Measurements from ENCODE around the gene HOXC6.

Gene HOXC6

GRCh38 chr12:54033980-54034784 lies 5.9 kb downstream of the HOXC6 start:
- no peak for DNase-seq (ENCODE audit: low read depth)
- TF ChIP-seq, protein P1, sequence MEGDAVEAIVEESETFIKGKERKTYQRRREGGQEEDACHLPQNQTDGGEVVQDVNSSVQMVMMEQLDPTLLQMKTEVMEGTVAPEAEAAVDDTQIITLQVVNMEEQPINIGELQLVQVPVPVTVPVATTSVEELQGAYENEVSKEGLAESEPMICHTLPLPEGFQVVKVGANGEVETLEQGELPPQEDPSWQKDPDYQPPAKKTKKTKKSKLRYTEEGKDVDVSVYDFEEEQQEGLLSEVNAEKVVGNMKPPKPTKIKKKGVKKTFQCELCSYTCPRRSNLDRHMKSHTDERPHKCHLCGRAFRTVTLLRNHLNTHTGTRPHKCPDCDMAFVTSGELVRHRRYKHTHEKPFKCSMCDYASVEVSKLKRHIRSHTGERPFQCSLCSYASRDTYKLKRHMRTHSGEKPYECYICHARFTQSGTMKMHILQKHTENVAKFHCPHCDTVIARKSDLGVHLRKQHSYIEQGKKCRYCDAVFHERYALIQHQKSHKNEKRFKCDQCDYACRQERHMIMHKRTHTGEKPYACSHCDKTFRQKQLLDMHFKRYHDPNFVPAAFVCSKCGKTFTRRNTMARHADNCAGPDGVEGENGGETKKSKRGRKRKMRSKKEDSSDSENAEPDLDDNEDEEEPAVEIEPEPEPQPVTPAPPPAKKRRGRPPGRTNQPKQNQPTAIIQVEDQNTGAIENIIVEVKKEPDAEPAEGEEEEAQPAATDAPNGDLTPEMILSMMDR (conservative IDR thresholded peaks at IDR 0.05; ENCODE audit: low read depth, low read length), result no peak
- no peak overlapping the region for H3K4me3 ChIP-seq (ENCODE audit: low read depth, low read length)

DNA sequence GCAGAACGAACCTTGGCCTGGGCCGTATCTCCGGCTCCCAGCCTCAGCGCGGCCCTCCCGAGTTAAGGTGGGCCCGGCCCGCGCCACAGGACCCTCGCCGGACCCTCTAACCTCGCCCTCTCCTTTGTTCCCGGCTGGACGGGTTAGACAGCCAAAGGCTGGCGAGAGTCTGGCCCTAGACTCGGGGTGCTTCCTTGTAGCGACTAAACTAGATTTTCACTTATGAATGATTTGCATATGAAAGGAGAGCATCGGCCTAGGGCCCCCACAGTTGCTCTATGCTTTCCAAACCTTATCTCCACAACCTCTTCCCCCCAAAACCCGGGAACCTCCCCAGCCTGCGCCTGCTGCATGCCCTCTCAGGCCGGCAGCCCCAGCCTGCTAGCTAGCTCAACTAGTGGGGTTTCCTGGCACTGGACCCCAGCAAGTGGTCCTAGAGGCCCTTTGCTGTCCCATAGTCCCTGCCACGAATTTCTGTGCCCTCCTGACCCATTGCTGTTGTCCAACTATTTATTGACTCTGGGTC lies 6.6 kb downstream of the HOXC6 start:
- TF ChIP-seq, protein P1 (conservative IDR thresholded peaks at IDR 0.05; ENCODE audit: low read depth, low read length), result no peak
- H3K4me3 ChIP-seq (ENCODE audit: low read depth, low read length), result no peak overlapping the region
- no peak for DNase-seq (ENCODE audit: low read depth)

- DNase-seq (ENCODE audit: low read depth), result no peak
- no peak overlapping the region for H3K4me3 ChIP-seq (ENCODE audit: low read depth, low read length)
- TF ChIP-seq, protein P1 (conservative IDR thresholded peaks at IDR 0.05; ENCODE audit: low read depth, low read length), result no peak
Measured at GRCh38 chr12:54035568-54036264, 7.5 kb downstream of the HOXC6 start.

GRCh38 chr12:54036620-54037359 lies 8.6 kb downstream of the HOXC6 start:
- TF ChIP-seq, protein P1 (conservative IDR thresholded peaks at IDR 0.05; ENCODE audit: low read depth, low read length), result no peak
- DNase-seq (ENCODE audit: low read depth), result no peak
- H3K4me3 ChIP-seq (ENCODE audit: low read depth, low read length), result no peak overlapping the region

- TF ChIP-seq, protein P1 (conservative IDR thresholded peaks at IDR 0.05; ENCODE audit: low read depth, low read length), result no peak
- H3K4me3 ChIP-seq (ENCODE audit: low read depth, low read length), result no peak overlapping the region
- no peak for DNase-seq (ENCODE audit: low read depth)
Measured at GRCh38 chr12:54037360-54038283, 9.4 kb downstream of the HOXC6 start.

- TF ChIP-seq, protein P1 (conservative IDR thresholded peaks at IDR 0.05; ENCODE audit: low read depth, low read length), result no peak
- H3K4me3 ChIP-seq (ENCODE audit: low read depth, low read length), result no peak overlapping the region
Measured at GRCh38 chr12:54038284-54038870, 10.1 kb downstream of the HOXC6 start.

More at GRCh38 chr12:54038284-54038870, 10.1 kb downstream of the HOXC6 start:
- DNase-seq (ENCODE audit: low read depth), result no peak

Data from choroid plexus epithelial cell (primary cell).